Upper lobe of left lung (tissue), 6 donors: Measurements from ENCODE around the gene BAIAP2L1. TPM values are rescaled to one million over a fixed set of nuclear protein-coding genes. Genes with fewer than 3 reads are reported as not detected.

ENCODE experiments used
- ATAC-seq, 2 donors: fragments of 200-7000 bp; cut with Tn5 transposase; one replicate each; pipeline ENCODE4 v1.9.1; 2022; ENCODE audit warnings: mild to moderate bottlenecking in 2 of 2, moderate library complexity in 2 of 2; ENCODE audit not compliant: low FRiP score in 2 of 2
- DNase-seq, 2 donors: peaks; one replicate each; pipeline ENCODE4 v3.0.0-alpha.2; 2019 to 2020
- H3K27ac ChIP-seq, 4 donors: fragments of 200-600 bp; sonication (generic); one replicate each; pipeline ENCODE4 v1.5.1; 2016 to 2019
- H3K27me3 ChIP-seq, 4 donors: fragments of 200-600 bp; sonication (generic); one replicate each; pipeline ENCODE4 v1.5.1; 2017 to 2019
- H3K36me3 ChIP-seq, 4 donors: fragments of 200-600 bp; sonication (generic); one replicate each; pipeline ENCODE4 v1.5.1; 2016 to 2019
- H3K4me1 ChIP-seq, 4 donors: fragments of 200-600 bp; sonication (generic); one replicate each; pipeline ENCODE4 v1.5.1; 2018 to 2019
- H3K4me3 ChIP-seq, 4 donors: fragments of 200-600 bp; sonication (generic); one replicate each; pipeline ENCODE4 v1.5.1; 2017 to 2019; ENCODE audit warnings: mild to moderate bottlenecking in 2 of 4, moderate library complexity in 1 of 4
- H3K9me3 ChIP-seq, 4 donors: fragments of 200-600 bp; sonication (generic); one replicate each; pipeline ENCODE4 v1.5.1; 2018 to 2019
- EP300 ChIP-seq, 4 donors: sonication (generic); formaldehyde crosslinking; IDR thresholded peaks; one replicate each; pipeline ENCODE4 v1.5.1; 2017; ENCODE audit warnings: antibody characterized with exemption in 4 of 4, control low read depth in 2 of 4
- POLR2A ChIP-seq, 4 donors: fragments of 450-650 bp; IDR thresholded peaks; one replicate each; pipeline ENCODE4 v1.5.1; 2016 to 2017; ENCODE audit warnings: antibody characterized with exemption in 4 of 4, mild to moderate bottlenecking in 2 of 4
- POLR2AphosphoS5 ChIP-seq, 2 donors: sonication (generic); formaldehyde crosslinking; IDR thresholded peaks; one replicate each; pipeline ENCODE4 v1.5.1; 2017; ENCODE audit warnings: antibody characterized with exemption in 2 of 2
- WGBS, 2 donors: methylation state at CpG; one replicate each; pipeline ENCODE4 v1.1.5; 2017 to 2018; 5-methylcytosine and 5-hydroxymethylcytosine counted together
- total RNA-seq, 6 donors: library from RNA; depleted of rRNA in 4 of 6; stranded (reverse); fragments of >200 nt in 4 of 6; gene quantifications; one replicate each; pipeline versions ENCODE4 v1.1.0 to v1.2.1, GENCODE V29; 2016 to 2021
- TF ChIP-seq, protein P1 (sequence below), 6 experiments: fragments of 450-650 bp in 4 of 6; fragments of 200-600 bp in 2 of 6; sonication (generic) in 2 of 6; IDR thresholded peaks; one replicate each; pipeline ENCODE4 v1.5.1; 2016 to 2019; ENCODE audit warnings: antibody characterized with exemption in 6 of 6
- donor health status: DM: no; HTN: no; CAD: no; lungs with moderate emphysema.
- donor health status: DM: no; HTN: yes; CAD: no; lungs with severe emphysema.

The BAIAP2L1 gene
- total RNA-seq, 6 donors from 2014 or later: 20.2 to 35.6 (median 26.6) TPM

DNA sequence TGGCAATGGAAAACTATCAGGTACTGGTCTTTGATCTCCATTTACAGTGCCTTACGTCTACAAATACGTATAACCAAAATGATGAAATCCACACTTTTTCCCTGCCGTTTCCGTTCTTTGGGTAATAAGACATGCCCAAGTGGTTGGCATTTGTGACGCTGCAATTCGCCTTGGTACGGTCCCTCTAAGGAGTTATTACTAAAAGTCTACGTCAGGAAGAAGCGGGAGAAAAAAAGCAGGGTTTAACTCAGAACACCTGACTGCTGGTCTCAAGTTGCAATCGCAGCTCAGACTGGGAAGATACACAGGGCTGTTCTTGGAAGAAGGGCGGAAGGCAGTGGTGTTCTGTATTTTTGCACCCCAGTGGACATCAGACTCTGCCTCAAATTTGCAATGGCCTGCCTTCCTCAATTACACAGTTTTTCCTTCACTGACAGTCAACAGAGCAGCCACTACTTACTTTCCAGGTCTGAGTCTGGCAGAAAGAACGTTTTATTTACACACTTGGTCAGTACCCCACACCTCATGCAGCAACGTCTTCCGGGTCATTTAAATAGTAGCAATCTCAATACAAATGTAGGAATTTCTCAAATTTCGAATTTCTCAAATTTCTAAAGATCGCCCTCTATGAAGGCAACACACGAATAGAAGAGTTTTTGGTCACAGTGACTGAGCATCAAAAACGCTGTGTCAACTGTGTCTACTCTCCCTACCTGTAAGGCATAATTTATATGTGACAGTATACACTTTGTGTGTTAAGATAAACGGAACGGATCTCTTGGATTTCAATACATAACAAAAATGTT lies 2.1 kb downstream of the BAIAP2L1 start:
- Histone ChIP-seq H3K27ac (peak overlapping the region in 2 of 4 donors; percentile 77 to 88), H3K4me1 (peaks cover 5 to 20% (median 8%) of the 10 kb centered on the region in 4 donors), H3K27me3 (peaks cover 0 to 8% (median 0%) of the 10 kb centered on the region in 4 donors), H3K36me3 (no peaks in the 10 kb centered on the region), H3K4me3 (peak overlapping the region in 3 of 4 donors; percentile 72 to 81 (median 78)), H3K9me3 (no peaks in the 10 kb centered on the region)
- whole genome bisulfite sequencing, 2 donors: 58 to 63% methylated on average over 20 of the region's 20 CpGs
- DNase-seq (peak in 1 of 2 donors; percentile 33), ATAC-seq (no peak)
- TF ChIP-seq, protein P1, sequence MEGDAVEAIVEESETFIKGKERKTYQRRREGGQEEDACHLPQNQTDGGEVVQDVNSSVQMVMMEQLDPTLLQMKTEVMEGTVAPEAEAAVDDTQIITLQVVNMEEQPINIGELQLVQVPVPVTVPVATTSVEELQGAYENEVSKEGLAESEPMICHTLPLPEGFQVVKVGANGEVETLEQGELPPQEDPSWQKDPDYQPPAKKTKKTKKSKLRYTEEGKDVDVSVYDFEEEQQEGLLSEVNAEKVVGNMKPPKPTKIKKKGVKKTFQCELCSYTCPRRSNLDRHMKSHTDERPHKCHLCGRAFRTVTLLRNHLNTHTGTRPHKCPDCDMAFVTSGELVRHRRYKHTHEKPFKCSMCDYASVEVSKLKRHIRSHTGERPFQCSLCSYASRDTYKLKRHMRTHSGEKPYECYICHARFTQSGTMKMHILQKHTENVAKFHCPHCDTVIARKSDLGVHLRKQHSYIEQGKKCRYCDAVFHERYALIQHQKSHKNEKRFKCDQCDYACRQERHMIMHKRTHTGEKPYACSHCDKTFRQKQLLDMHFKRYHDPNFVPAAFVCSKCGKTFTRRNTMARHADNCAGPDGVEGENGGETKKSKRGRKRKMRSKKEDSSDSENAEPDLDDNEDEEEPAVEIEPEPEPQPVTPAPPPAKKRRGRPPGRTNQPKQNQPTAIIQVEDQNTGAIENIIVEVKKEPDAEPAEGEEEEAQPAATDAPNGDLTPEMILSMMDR (IDR thresholded peaks at IDR 0.05): no peak
- peak in 1 of 2 donors; percentile 11 for TF ChIP-seq POLR2AphosphoS5 (IDR thresholded peaks at IDR 0.05)

DNA sequence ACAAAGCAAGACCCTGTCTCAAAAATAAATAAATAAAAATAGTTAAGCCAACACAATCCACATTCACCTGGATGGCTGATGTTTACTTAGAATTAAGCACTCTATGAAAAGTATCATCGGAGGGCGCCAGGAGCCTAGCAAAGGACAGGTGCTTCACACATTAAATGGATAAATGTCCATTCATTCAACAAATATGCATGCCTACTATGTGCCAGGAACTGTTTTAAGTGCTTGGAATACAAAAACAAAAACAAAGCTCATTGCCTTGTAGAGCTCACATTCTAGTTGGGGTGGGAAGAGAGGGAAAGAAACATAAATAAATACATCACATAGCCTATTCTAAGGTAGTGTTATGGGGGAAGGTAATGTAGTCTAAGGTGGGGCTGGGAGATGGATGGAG lies 4.1 kb downstream of the BAIAP2L1 start:
- no peak for TF ChIP-seq POLR2A (IDR thresholded peaks at IDR 0.05)
- TF ChIP-seq, protein P1 (IDR thresholded peaks at IDR 0.05): no peak
- no peak for TF ChIP-seq EP300 (IDR thresholded peaks at IDR 0.05)
- no peak for TF ChIP-seq POLR2AphosphoS5 (IDR thresholded peaks at IDR 0.05)
- Histone ChIP-seq H3K4me3 (no peak overlapping the region), H3K36me3 (no peaks in the 10 kb centered on the region), H3K27ac (no peak overlapping the region), H3K9me3 (no peaks in the 10 kb centered on the region), H3K4me1 (peaks cover 5 to 20% (median 8%) of the 10 kb centered on the region in 4 donors), H3K27me3 (peaks cover 0 to 8% (median 0%) of the 10 kb centered on the region in 4 donors)
- ATAC-seq: no peak
- 90 to 92% methylated on average over 2 of the region's 2 CpGs for WGBS, 2 donors
- no peak for DNase-seq

DNA sequence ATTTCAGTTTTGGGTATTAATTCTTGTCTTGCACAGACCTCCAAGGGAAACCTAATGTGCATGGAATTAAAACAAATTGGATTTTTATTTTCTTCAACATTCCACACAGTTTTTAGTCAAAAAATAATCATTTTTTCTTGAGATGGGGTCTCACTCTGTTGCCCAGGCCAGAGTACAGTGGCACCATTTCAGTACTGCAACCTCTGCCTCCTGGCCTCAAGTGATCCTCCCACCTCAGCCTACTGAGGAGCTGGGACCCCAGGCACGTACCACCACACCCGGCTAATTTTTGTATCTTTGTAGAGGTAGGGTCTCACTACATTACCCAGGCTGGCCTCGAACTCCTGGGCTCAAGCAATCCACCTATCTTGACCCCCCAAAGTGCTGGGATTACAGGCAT lies 4.9 kb downstream of the BAIAP2L1 start:
- TF ChIP-seq, protein P1 (IDR thresholded peaks at IDR 0.05): no peak
- ATAC-seq: no peak
- peaks cover 0 to 6% (median 0%) of the 10 kb centered on the region in 4 donors for H3K27me3 ChIP-seq
- WGBS, 2 donors: 79 to 92% methylated on average over 3 of the region's 3 CpGs
- no peaks in the 10 kb centered on the region for H3K36me3 ChIP-seq
- H3K9me3 ChIP-seq: no peaks in the 10 kb centered on the region
- peaks cover 0 to 14% (median 4%) of the 10 kb centered on the region in 4 donors for H3K4me1 ChIP-seq
- H3K27ac ChIP-seq: no peak overlapping the region
- DNase-seq: no peak
- H3K4me3 ChIP-seq: no peak overlapping the region

DNA sequence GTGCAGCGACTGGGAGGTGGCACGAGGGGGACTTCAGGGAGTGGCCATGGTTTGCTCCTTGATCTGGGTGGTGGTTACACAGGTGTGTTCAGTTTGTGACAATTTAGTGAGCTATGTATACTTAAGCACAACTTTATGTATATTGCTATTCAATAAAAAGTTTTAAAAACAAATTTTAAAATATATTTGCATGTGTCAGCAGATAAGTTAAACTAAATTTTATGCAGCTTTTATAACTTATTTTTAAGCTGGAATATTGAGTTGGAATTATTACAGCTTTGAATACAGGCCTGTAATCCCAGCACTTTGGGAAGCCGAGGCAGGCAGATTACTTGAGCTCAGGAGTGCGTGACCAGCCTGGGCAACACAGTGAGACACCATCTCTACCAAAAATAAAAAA lies 5.4 kb downstream of the BAIAP2L1 start:
- TF ChIP-seq EP300 (IDR thresholded peaks at IDR 0.05): no peak
- TF ChIP-seq POLR2AphosphoS5 (IDR thresholded peaks at IDR 0.05): no peak
- TF ChIP-seq, protein P1 (IDR thresholded peaks at IDR 0.05): no peak
- TF ChIP-seq POLR2A (IDR thresholded peaks at IDR 0.05): no peak
- H3K4me1 ChIP-seq: peaks cover 0 to 9% (median under 1%) of the 10 kb centered on the region in 4 donors
- ATAC-seq (no peak), DNase-seq (no peak)
- no peaks in the 10 kb centered on the region for H3K36me3 ChIP-seq
- WGBS, 2 donors: 91 to 93% methylated on average over 4 of the region's 4 CpGs
- H3K27ac ChIP-seq: no peak overlapping the region
- no peaks in the 10 kb centered on the region for H3K9me3 ChIP-seq
- H3K4me3 ChIP-seq: no peak overlapping the region
- H3K27me3 ChIP-seq: peaks cover 0 to 1% (median 0%) of the 10 kb centered on the region in 4 donors
